GM18508 (cell line): ENCODE results near the gene DPP10.
"Not testable (repeated sequence)": the region's sequence is repeated elsewhere in the genome, so short reads cannot be mapped to it uniquely, and the experiment has no call there.

Source experiments
- ATAC-seq: cut with Tn5 transposase; IDR thresholded peaks from one replicate; pipeline ENCODE4 v1.9.1; 2021; ENCODE audit warnings: moderate number of reproducible peaks; ENCODE audit not compliant: insufficient read depth, unreplicated experiment

The DPP10 gene

GRCh38 chr2:115364093-115364492 lies 921.7 kb downstream of the DPP10 start:
- no peak for ATAC-seq

- no peak for ATAC-seq
Measured at GRCh38 chr2:115369400-115369799, 927.0 kb downstream of the DPP10 start.

- ATAC-seq = no peak
Measured at GRCh38 chr2:115374981-115375380, 932.5 kb downstream of the DPP10 start.

GRCh38 chr2:115384399-115384798 lies 942.0 kb downstream of the DPP10 start:
- no peak for ATAC-seq

GRCh38 chr2:115386465-115386864 lies 944.0 kb downstream of the DPP10 start:
- ATAC-seq = no peak

GRCh38 chr2:115389024-115389423 lies 946.6 kb downstream of the DPP10 start:
- ATAC-seq = no peak

- no peak for ATAC-seq
Measured at GRCh38 chr2:115389898-115390565, 947.6 kb downstream of the DPP10 start.

- no peak for ATAC-seq
Measured at GRCh38 chr2:115396579-115396978, 954.1 kb downstream of the DPP10 start.

GRCh38 chr2:115400940-115401339 lies 958.5 kb downstream of the DPP10 start:
- no peak for ATAC-seq

- ATAC-seq = no peak
Measured at GRCh38 chr2:115412501-115412900, 970.1 kb downstream of the DPP10 start.

- ATAC-seq = no peak
Measured at GRCh38 chr2:115413791-115414190, 971.4 kb downstream of the DPP10 start.

GRCh38 chr2:115414466-115414865 lies 972.0 kb downstream of the DPP10 start:
- no peak for ATAC-seq

GRCh38 chr2:115422004-115422634 lies 979.7 kb downstream of the DPP10 start:
- no peak for ATAC-seq

- ATAC-seq = no peak
Measured at GRCh38 chr2:115427436-115427835, 985.0 kb downstream of the DPP10 start.

GRCh38 chr2:115440746-115441145 lies 998.3 kb downstream of the DPP10 start:
- ATAC-seq = not testable (repeated sequence)

GRCh38 chr2:115443539-115444185 lies 1001.2 kb downstream of the DPP10 start:
- no peak for ATAC-seq

GRCh38 chr2:115460008-115460407 lies 1017.6 kb downstream of the DPP10 start:
- no peak for ATAC-seq

- ATAC-seq = no peak
Measured at GRCh38 chr2:115480741-115481140, 1038.3 kb downstream of the DPP10 start.

GRCh38 chr2:115481842-115482241 lies 1039.4 kb downstream of the DPP10 start:
- ATAC-seq = no peak

GRCh38 chr2:115483666-115484065 lies 1041.2 kb downstream of the DPP10 start:
- ATAC-seq = no peak

- ATAC-seq = no peak
Measured at GRCh38 chr2:115484486-115484885, 1042.0 kb downstream of the DPP10 start.

- no peak for ATAC-seq
Measured at GRCh38 chr2:115484983-115485382, 1042.5 kb downstream of the DPP10 start.
